ENCODE data around the gene ADGRV1. TPM values are rescaled to one million over a fixed set of nuclear protein-coding genes. Genes with fewer than 3 reads are reported as not detected.
"Not testable (repeated sequence)": the region's sequence is repeated elsewhere in the genome, so short reads cannot be mapped to it uniquely, and the experiment has no call there.

The ADGRV1 gene
- polyA plus RNA-seq, 4 donors: 2.6 to 2.9 (median 2.7) TPM; not detected in 1

- H3K27ac ChIP-seq (ENCODE audit: low read depth in 1 of 3, low read length in 2 of 3): no peak overlapping the region
- FAIRE-seq: no peak
- H3K4me3 ChIP-seq (ENCODE audit: low read depth in 1 of 3, low read length in 3 of 3): no peak overlapping the region
- H3K4me1 ChIP-seq (ENCODE audit: control insufficient read depth in 3 of 3, insufficient read depth in 2 of 3, low read depth in 1 of 3, low read length in 2 of 3): no peaks in the 10 kb centered on the region
- no peaks in the 10 kb centered on the region for H3K36me3 ChIP-seq (ENCODE audit: control insufficient read depth in 3 of 3, insufficient read depth in 2 of 3, low read depth in 1 of 3, low read length in 3 of 3)
- H3K27me3 ChIP-seq (ENCODE audit: control insufficient read depth in 3 of 3, insufficient read depth in 3 of 3, low read length in 3 of 3): no peaks in the 10 kb centered on the region
- 90 to 100% (median 96%) methylated on average over 2 of the region's 2 CpGs for WGBS, 3 donors
- no peaks in the 10 kb centered on the region for H3K9me3 ChIP-seq (ENCODE audit: control insufficient read depth in 2 of 2, insufficient read depth in 1 of 2, low read depth in 1 of 2, low read length in 1 of 2)
- no peak for DNase-seq
Measured at GRCh38 chr5:90747693-90748092, 189.1 kb downstream of the ADGRV1 start.

DNA sequence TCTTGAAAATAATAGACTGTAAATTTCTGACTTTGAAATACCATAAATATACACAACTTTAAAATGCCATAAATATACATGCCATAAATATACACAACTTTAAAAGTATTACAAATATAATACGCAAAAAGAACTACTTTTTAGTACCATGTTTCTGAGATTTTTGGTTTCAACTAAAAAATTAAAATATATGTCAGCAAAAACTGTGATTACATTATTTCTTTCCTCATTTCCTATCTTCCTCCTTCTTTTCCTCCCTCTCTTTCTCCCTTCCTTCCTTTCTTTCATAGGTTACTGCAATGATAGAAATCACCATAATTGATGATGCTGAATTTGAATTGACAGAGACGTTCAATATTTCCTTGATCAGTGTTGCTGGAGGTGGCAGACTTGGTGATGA, 200.5 kb downstream of the ADGRV1 start:
- no peaks in the 10 kb centered on the region for H3K4me1 ChIP-seq (ENCODE audit: control insufficient read depth in 3 of 3, insufficient read depth in 2 of 3, low read depth in 1 of 3, low read length in 2 of 3)
- FAIRE-seq (no peak), DNase-seq (no peak)
- H3K9me3 ChIP-seq (ENCODE audit: control insufficient read depth in 2 of 2, insufficient read depth in 1 of 2, low read depth in 1 of 2, low read length in 1 of 2): no peaks in the 10 kb centered on the region
- WGBS, 3 donors: 88 to 91% (median 89%) methylated on average over 2 of the region's 2 CpGs
- H3K27ac ChIP-seq (ENCODE audit: low read depth in 1 of 3, low read length in 2 of 3): no peak overlapping the region
- H3K36me3 ChIP-seq (ENCODE audit: control insufficient read depth in 3 of 3, insufficient read depth in 2 of 3, low read depth in 1 of 3, low read length in 3 of 3): no peaks in the 10 kb centered on the region
- H3K4me3 ChIP-seq (ENCODE audit: low read depth in 1 of 3, low read length in 3 of 3): no peak overlapping the region
- H3K27me3 ChIP-seq (ENCODE audit: control insufficient read depth in 3 of 3, insufficient read depth in 3 of 3, low read length in 3 of 3): no peaks in the 10 kb centered on the region

- WGBS, 3 donors: 87 to 89% (median 89%) methylated on average over 3 of the region's 3 CpGs
- Histone ChIP-seq H3K27ac (ENCODE audit: low read depth in 1 of 3, low read length in 2 of 3) (no peak overlapping the region), H3K9me3 (ENCODE audit: control insufficient read depth in 2 of 2, insufficient read depth in 1 of 2, low read depth in 1 of 2, low read length in 1 of 2) (peaks cover 0 to 4% of the 10 kb centered on the region in 2 donors), H3K27me3 (ENCODE audit: control insufficient read depth in 3 of 3, insufficient read depth in 3 of 3, low read length in 3 of 3) (no peaks in the 10 kb centered on the region), H3K36me3 (ENCODE audit: control insufficient read depth in 3 of 3, insufficient read depth in 2 of 3, low read depth in 1 of 3, low read length in 3 of 3) (no peaks in the 10 kb centered on the region), H3K4me1 (ENCODE audit: control insufficient read depth in 3 of 3, insufficient read depth in 2 of 3, low read depth in 1 of 3, low read length in 2 of 3) (no peaks in the 10 kb centered on the region), H3K4me3 (ENCODE audit: low read depth in 1 of 3, low read length in 3 of 3) (no peak overlapping the region)
- no peak for FAIRE-seq
- no peak for DNase-seq
Measured at GRCh38 chr5:90767710-90768109, 209.1 kb downstream of the ADGRV1 start.

GRCh38 chr5:90770006-90770541, 211.5 kb downstream of the ADGRV1 start:
- 85 to 93% (median 88%) methylated on average over 4 of the region's 4 CpGs for WGBS, 3 donors
- not testable (repeated sequence) for H3K4me3 ChIP-seq (ENCODE audit: low read depth in 1 of 3, low read length in 3 of 3); H3K36me3 ChIP-seq (ENCODE audit: control insufficient read depth in 3 of 3, insufficient read depth in 2 of 3, low read depth in 1 of 3, low read length in 3 of 3); H3K4me1 ChIP-seq (ENCODE audit: control insufficient read depth in 3 of 3, insufficient read depth in 2 of 3, low read depth in 1 of 3, low read length in 2 of 3); H3K9me3 ChIP-seq (ENCODE audit: control insufficient read depth in 2 of 2, insufficient read depth in 1 of 2, low read depth in 1 of 2, low read length in 1 of 2); H3K27ac ChIP-seq (ENCODE audit: low read depth in 1 of 3, low read length in 2 of 3); FAIRE-seq; DNase-seq; H3K27me3 ChIP-seq (ENCODE audit: control insufficient read depth in 3 of 3, insufficient read depth in 3 of 3, low read length in 3 of 3)

DNA sequence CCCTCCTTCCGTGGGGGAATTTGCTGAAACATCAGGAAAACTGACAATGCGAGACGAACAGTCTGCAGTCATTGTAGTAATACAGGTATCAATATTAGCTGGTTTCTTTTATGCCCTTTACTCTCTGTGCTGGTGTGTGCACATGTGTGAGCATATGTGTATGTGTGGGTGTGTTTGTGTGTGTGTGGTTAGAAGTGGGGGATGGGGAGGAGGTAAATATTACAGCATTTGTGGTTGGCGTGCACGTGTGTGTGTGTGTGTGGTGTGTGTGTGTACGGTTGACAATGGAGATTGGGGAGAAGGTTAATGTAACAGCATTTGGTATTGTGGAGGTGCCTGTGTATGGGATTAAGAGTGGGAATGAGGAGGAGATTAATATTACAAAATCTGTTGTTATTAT, 219.4 kb downstream of the ADGRV1 start:
- Histone ChIP-seq H3K4me3 (ENCODE audit: low read depth in 1 of 3, low read length in 3 of 3) (no peak overlapping the region), H3K36me3 (ENCODE audit: control insufficient read depth in 3 of 3, insufficient read depth in 2 of 3, low read depth in 1 of 3, low read length in 3 of 3) (no peaks in the 10 kb centered on the region), H3K27ac (ENCODE audit: low read depth in 1 of 3, low read length in 2 of 3) (no peak overlapping the region), H3K9me3 (ENCODE audit: control insufficient read depth in 2 of 2, insufficient read depth in 1 of 2, low read depth in 1 of 2, low read length in 1 of 2) (no peaks in the 10 kb centered on the region), H3K4me1 (ENCODE audit: control insufficient read depth in 3 of 3, insufficient read depth in 2 of 3, low read depth in 1 of 3, low read length in 2 of 3) (no peaks in the 10 kb centered on the region), H3K27me3 (ENCODE audit: control insufficient read depth in 3 of 3, insufficient read depth in 3 of 3, low read length in 3 of 3) (no peaks in the 10 kb centered on the region)
- DNase-seq: no peak
- WGBS, 3 donors: 89 to 92% (median 90%) methylated on average over 6 of the region's 6 CpGs
- no peak for FAIRE-seq

DNA sequence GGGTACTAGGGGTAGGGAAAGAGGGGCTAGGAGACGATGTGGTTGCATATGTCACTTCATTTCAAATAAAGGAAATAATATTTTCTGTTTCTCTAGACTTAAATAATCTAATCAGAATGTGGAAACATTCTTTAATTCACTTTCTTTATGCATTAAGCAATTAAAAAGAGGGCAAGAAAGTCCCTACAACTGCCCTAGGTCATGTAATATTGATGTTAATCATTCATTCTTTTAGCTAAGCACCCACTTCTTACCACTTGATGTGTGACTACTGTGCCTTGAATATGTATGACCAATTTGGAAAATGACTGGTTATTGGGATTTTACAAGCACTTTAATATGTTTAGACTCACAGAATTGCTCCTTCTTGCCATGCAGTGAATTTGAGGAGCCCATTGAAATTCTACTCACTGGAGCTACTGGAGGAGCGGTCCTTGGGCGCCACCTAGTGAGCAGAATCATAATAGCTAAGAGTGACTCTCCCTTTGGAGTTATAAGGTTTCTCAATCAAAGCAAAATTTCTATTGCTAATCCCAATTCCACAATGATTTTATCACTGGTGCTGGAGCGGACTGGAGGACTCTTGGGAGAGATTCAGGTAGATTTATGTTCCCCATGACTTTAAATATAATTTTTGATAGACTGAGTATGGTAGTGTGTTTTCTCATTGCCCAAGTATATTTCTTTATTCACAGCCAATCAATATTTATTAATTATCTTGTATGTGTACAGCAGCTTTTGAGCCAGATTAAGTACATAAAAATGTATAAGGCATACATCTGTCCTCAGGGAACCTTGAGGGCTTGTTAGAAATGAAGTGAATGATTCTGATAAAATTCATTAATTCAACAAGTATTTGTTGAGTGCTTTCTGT, 225.1 kb downstream of the ADGRV1 start:
- no peak overlapping the region for H3K27ac ChIP-seq (ENCODE audit: low read depth in 1 of 3, low read length in 2 of 3)
- no peaks in the 10 kb centered on the region for H3K9me3 ChIP-seq (ENCODE audit: control insufficient read depth in 2 of 2, insufficient read depth in 1 of 2, low read depth in 1 of 2, low read length in 1 of 2)
- DNase-seq (peak; percentile 63 to 69), FAIRE-seq (no peak)
- no peaks in the 10 kb centered on the region for H3K27me3 ChIP-seq (ENCODE audit: control insufficient read depth in 3 of 3, insufficient read depth in 3 of 3, low read length in 3 of 3)
- no peaks in the 10 kb centered on the region for H3K4me1 ChIP-seq (ENCODE audit: control insufficient read depth in 3 of 3, insufficient read depth in 2 of 3, low read depth in 1 of 3, low read length in 2 of 3)
- 23 to 25% (median 24%) methylated on average over 4 of the region's 4 CpGs for WGBS, 3 donors
- no peaks in the 10 kb centered on the region for H3K36me3 ChIP-seq (ENCODE audit: control insufficient read depth in 3 of 3, insufficient read depth in 2 of 3, low read depth in 1 of 3, low read length in 3 of 3)
- no peak overlapping the region for H3K4me3 ChIP-seq (ENCODE audit: low read depth in 1 of 3, low read length in 3 of 3)

DNA sequence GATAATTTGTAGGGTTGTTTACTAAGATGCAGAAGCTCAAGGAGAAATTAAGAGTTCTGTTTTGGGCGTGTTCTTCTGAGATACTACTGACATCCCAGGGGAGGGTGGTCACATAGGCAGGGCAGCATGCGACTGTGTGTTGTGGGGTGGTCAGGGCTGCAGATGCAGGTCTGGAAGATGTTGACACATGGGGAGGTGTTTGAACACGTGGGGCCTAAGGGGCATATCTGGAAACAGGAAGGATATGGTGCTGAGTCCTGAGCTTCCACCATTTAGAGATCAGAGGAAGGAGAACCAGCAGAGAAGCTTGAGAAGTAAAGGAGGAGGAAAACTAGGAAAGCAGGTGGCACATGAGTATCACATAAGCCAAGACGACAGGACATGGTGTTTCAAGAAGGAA, 228.2 kb downstream of the ADGRV1 start:
- Histone ChIP-seq H3K4me1 (ENCODE audit: control insufficient read depth in 3 of 3, insufficient read depth in 2 of 3, low read depth in 1 of 3, low read length in 2 of 3) (no peaks in the 10 kb centered on the region), H3K27ac (ENCODE audit: low read depth in 1 of 3, low read length in 2 of 3) (no peak overlapping the region), H3K9me3 (ENCODE audit: control insufficient read depth in 2 of 2, insufficient read depth in 1 of 2, low read depth in 1 of 2, low read length in 1 of 2) (no peaks in the 10 kb centered on the region), H3K27me3 (ENCODE audit: control insufficient read depth in 3 of 3, insufficient read depth in 3 of 3, low read length in 3 of 3) (no peaks in the 10 kb centered on the region), H3K36me3 (ENCODE audit: control insufficient read depth in 3 of 3, insufficient read depth in 2 of 3, low read depth in 1 of 3, low read length in 3 of 3) (no peaks in the 10 kb centered on the region), H3K4me3 (ENCODE audit: low read depth in 1 of 3, low read length in 3 of 3) (no peak overlapping the region)
- WGBS, 3 donors: 60 to 68% (median 66%) methylated on average over 4 of the region's 4 CpGs
- DNase-seq: no peak
- no peak for FAIRE-seq

DNA sequence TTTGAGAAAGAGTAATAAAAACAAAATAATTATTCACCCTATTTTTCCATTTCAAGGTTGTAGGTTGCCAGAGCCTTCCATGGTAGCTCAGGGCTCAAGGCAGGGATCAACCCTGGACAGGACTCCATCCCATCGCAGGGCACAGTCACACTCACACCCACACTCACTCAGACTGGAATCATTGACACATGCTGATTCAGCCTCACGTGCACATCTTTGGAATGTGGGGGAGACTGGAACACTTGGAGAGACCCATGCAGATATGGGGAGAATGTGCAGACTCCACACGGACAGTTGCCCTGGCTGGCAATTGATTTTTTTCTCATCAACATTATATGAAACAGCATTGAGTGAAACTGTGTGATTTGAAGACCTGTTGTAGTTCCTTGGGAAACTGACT, 234.1 kb downstream of the ADGRV1 start:
- H3K36me3 ChIP-seq (ENCODE audit: control insufficient read depth in 3 of 3, insufficient read depth in 2 of 3, low read depth in 1 of 3, low read length in 3 of 3): peaks cover 0 to 2% (median 0%) of the 10 kb centered on the region in 3 donors
- no peak overlapping the region for H3K4me3 ChIP-seq (ENCODE audit: low read depth in 1 of 3, low read length in 3 of 3)
- H3K4me1 ChIP-seq (ENCODE audit: control insufficient read depth in 3 of 3, insufficient read depth in 2 of 3, low read depth in 1 of 3, low read length in 2 of 3): no peaks in the 10 kb centered on the region
- FAIRE-seq (no peak), DNase-seq (no peak)
- H3K27ac ChIP-seq (ENCODE audit: low read depth in 1 of 3, low read length in 2 of 3): no peak overlapping the region
- WGBS, 3 donors: 75 to 93% (median 84%) methylated on average over 3 of the region's 3 CpGs
- no peaks in the 10 kb centered on the region for H3K9me3 ChIP-seq (ENCODE audit: control insufficient read depth in 2 of 2, insufficient read depth in 1 of 2, low read depth in 1 of 2, low read length in 1 of 2)
- H3K27me3 ChIP-seq (ENCODE audit: control insufficient read depth in 3 of 3, insufficient read depth in 3 of 3, low read length in 3 of 3): peaks cover 0 to 3% (median 0%) of the 10 kb centered on the region in 3 donors
